Activated CD8-positive, alpha-beta memory T cell treated with anti-CD3 and anti-CD28 coated beads for 36 hours (primary cell): ENCODE measurements around the gene TMEM8B. TPM values are rescaled to one million over a fixed set of nuclear protein-coding genes. Genes with fewer than 3 reads are reported as not detected.

Experiments used
- CTCF ChIA-PET: fragments of 350-600 bp; sonication (Branson Sonifier 250); formaldehyde crosslinking; loops from one replicate; lab custom pipeline; 2021; ENCODE audit warnings: antibody characterized with exemption; lab: Charles Lee
- POLR2A ChIA-PET: fragments of 350-600 bp; sonication (Branson Sonifier 250); formaldehyde crosslinking; loops from one replicate; lab custom pipeline; 2021; ENCODE audit warnings: antibody characterized with exemption; lab: Charles Lee
- total RNA-seq, 2 experiments: library from RNA; stranded (reverse); gene quantifications; one replicate each; pipeline ENCODE4 v1.2.3, GENCODE V29; 2021

TMEM8B gene
- total RNA-seq, 2 experiments from 2014 or later: 2.2 to 2.4 TPM

DNA sequence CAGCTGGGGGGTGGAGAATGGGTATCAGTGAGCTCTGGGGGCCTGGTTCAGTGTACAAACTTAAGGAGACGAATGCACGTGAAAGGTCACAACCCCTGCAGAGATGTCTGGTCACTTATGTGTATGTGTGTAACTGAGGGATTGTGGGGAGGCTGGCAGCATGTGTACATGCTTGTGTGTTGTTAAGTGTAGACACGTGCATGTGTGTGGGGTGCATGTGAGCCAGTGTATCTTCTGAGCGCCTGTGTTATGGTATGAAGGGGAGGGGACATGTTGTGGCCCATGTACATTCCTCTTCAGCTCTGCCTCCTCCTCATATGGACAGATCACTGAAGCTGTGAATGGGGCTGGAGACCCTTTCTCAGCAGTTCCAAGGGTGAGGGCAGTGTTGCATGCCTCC, 2.0 kb downstream of the TMEM8B start:
- ChIA-PET CTCF (interaction anchor here (1.5 kb wide), 1 partner anchor 14 kb away, joined by 3 read pairs; no protein-coding TSS in a partner anchor), POLR2A (no interaction called here)

DNA sequence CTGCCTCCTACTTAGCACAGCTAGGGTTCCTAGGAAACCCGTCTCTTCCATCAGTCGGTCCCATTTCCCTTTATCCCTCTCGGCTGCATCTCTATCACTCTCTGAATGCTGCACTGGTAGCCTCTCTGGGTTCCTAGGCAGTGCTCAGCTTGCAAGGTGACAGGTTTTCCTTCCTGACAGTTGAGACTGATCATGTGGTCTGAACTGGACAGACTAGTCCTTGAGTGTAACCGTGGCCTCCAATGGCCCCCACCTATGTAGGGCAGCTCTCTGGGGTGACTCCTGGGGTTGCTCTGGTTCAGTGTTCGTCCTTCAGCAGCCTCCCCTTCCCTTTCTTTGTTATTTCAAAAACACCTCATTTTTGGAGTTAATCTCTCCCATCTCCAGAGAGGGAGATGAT, 3.8 kb downstream of the TMEM8B start:
- ChIA-PET POLR2A (no interaction called here), CTCF (interaction anchor here (1.0 kb wide), 1 partner anchor 42 kb away, joined by 3 read pairs; no protein-coding TSS in a partner anchor)

DNA sequence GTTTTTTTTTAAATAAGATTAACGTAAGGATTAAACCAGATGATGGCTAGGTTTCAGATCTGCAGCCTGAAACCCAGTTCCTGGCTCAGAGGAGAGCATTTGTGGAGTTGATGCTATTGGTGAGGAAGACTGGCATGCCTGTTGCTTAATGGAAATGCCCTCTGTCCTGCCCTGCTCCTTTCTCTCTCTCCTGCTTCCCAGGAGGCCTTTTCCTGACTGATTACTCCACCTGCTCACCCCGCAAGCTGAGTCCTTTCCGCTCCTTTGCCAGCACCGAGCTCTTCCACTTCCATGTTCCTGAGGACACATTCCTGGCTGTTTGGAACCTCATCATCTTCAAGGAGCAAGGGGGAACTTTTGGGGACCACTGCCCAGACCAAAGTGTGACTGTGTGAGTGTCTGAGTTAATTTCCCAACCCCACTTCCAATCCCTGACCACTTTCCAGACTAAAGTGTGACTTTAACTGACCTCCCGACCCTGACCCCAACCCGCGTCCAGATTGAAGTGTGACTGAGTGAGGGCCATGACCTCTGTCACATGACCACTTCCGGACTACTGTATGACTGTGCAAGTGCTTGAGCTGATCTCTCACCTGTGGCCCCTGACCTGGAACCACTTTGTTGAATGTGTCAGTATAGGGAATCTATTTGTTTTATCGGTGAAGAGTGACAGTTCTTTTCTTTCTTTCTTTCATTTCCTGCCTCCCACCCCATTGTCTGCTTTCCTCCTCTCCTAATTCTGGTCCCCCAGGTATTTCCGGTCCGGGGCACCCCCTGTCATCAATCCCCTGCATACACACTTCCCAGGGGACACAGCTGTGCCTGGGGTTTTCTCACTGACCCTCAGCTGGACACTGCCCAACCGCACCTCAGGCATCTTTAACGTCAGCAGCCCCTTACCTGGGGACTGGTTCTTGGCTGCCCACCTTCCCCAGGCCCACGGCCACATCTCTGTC, 5.5 kb downstream of the TMEM8B start:
- ChIA-PET CTCF (interaction anchor here (1.1 kb wide), 1 partner anchor 48 kb away, joined by 4 read pairs; no protein-coding TSS in a partner anchor), POLR2A (no interaction called here)

DNA sequence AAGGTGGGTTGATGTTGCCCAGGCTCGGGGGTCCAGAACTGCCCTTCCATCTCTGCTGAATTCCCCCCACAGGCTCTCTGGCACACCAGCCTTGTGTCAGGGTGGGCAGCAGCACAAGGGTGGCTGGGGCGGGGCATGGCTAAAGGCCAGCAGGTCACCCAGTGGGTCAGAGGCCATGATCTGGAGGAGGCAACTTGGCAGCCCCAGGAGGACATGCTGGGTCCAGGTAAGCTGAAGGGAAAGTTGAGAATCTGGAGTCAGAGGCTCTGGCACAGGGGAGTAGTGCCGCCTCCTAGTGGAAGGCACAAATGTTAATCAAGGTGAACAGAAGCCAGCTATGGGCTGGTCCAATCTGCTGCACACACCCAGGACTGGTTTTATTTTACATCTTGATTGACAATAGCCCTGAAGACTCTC, 6.2 kb downstream of the TMEM8B start:
- ChIA-PET CTCF (interaction anchor here (1.0 to 1.1 kb wide), 2 partner anchors 45 to 47 kb away, joined by 3 to 4 read pairs; no protein-coding TSS in a partner anchor), POLR2A (no interaction called here)

DNA sequence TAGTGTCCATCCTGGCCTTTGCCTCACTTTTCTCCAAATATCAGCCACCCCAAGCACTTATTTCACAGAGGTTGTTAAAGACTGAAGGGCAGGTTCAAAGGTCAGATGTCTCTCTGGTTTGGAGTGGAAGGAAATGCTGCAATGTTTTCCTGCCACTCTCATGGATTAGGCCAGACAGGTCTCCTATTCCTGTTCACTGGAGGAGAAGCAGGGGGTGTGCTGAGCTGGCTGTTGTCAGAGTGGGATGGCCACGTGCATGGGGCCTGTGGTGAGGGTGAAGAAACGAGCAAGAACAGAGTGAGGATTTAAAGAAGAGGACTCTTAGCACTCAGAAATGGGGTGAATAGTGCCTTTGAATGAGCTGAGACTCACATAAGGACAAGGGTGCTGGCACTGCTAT, 6.7 kb downstream of the TMEM8B start:
- POLR2A ChIA-PET: no interaction called here
- CTCF ChIA-PET: interaction anchor here (1.0 to 1.1 kb wide), 2 partner anchors 45 to 47 kb away, joined by 3 to 4 read pairs; no protein-coding TSS in a partner anchor

DNA sequence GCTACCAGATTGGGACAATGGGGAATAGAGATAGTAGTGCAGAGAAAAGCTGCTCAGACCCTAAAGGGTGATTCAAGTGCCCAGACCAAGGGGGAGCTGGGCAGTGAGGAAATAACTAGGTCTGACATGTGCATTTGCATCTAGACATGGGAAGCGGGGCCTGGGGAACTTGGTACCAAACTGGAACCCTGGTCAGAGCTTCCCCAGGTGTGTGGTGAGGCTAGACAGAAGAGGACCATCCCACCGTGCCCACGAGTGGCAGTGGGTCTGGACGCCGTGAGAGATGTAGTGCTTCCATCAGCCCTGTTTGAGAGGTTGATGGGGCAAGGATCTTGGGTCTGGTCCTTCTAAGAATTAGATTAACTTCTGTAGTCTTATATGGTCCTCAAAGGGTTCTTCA, 7.6 kb downstream of the TMEM8B start:
- ChIA-PET CTCF (no interaction called here), POLR2A (no interaction called here)

DNA sequence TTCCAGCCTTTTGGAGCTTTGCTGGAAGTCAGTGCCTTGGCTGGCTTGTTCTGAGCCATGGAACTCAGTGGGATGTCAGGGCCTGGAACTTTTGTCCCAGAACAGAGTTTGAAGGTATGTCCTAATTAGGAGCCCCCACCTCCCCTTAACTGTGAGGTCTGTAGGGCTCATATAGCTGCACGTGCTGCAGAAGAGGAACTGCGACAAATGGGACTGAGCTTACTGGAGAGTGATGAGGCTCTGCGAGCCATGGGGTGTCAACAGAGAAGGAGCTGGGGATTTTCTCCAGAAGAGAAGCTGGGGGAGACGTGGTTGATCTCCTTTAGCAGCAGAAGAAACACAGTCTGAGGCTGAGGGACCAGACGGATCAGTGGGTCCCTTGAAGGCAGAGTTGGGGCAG, 10.9 kb downstream of the TMEM8B start:
- POLR2A ChIA-PET: no interaction called here
- CTCF ChIA-PET: no interaction called here

DNA sequence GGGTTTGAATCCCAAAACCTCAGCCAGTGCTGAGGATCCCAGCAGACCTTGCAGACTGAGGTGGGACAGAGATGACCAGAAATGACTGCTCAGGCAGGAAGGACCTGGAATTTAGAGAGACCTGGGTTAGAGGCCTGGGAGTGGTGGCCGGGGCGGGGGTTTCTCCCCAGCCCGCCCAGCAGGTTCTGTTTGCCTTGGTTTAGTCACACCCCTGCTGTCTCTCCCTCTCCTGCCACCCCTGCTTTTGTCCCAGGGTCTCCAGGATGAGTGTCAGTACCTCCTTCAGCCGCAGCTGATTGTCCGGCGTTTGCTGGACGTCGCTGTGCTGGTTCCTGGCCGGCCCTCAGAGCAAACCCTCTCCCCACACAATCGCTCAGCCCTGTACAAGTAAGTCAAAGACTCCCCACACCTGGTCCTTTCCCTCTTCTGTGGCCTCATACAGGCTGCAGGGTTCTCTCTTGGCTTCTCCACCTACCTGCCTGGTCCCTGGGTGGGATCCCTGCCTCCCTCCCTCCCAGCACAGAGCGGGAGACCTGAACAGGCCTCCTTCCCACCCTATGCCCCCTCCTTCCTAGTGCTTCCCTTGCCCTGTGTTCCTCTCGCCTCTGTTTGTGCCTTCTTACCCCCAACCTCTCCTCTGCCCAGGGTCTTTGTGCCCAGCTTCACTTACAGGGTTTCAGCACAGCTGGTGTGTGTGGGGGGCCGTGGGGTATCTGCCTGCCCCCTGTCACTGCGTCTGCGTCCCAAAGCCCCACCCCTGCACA, 12.0 kb downstream of the TMEM8B start:
- ChIA-PET CTCF (interaction anchor here (0.8 kb wide), 1 partner anchor 52 kb away, joined by 3 read pairs; no protein-coding TSS in a partner anchor), POLR2A (interaction anchor here (0.6 kb wide), 1 partner anchor 160 kb away, joined by 4 read pairs; no protein-coding TSS in a partner anchor)

DNA sequence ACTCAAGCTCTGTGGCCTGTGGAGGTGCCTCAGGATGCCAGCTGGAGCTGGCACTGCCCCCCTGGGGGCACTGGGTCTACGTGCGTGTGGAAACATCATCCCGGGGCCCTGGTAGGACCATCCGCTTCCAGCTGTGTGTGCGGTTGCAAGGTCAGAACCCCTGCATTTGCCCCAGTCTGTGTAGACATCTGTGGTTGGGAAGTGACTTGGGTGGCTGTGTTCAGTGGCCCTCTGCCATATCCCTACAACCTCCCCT, 12.5 kb downstream of the TMEM8B start:
- CTCF ChIA-PET: interaction anchor here (0.6 to 1.1 kb wide), 3 partner anchors 15 to 53 kb away, joined by 3 to 4 read pairs (median 3); no protein-coding TSS in a partner anchor
- POLR2A ChIA-PET: interaction anchor here (0.6 kb wide), 1 partner anchor 161 kb away, joined by 4 read pairs; no protein-coding TSS in a partner anchor

DNA sequence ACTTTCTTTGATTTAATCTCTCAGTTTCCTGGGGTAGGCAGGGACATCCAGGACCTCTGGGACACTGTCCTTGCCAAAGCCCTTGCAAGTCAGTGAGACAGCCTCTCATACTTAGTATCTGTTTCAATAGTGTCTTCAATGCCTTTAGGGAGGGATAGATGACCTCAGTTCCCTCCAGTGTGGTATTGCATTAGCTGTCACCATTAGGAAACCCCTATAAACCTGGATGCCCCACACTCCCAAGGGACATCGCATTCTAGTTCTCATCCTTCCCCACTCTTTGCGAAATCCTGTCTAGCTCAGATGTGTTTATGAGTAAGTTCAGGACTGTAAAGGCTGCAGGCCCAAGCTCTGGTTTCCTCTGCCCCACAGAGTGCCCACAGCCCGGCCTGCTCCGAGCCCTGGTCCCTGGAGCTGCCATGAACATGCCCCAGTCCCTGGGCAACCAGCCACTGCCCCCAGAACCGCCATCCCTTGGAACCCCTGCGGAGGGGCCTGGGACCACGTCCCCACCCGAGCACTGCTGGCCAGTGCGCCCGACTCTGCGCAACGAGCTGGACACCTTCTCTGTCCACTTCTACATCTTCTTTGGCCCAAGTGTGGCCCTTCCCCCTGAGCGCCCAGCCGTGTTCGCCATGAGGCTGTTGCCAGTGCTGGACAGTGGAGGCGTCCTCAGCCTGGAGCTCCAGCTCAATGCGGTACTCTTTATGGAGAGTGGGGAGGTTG, 13.2 kb downstream of the TMEM8B start:
- CTCF ChIA-PET: interaction anchor here (0.6 to 1.1 kb wide), 2 partner anchors 16 to 40 kb away, joined by 3 to 4 read pairs; no protein-coding TSS in a partner anchor
- POLR2A ChIA-PET: interaction anchor here (0.6 kb wide), 1 partner anchor 162 kb away, joined by 4 read pairs; no protein-coding TSS in a partner anchor

DNA sequence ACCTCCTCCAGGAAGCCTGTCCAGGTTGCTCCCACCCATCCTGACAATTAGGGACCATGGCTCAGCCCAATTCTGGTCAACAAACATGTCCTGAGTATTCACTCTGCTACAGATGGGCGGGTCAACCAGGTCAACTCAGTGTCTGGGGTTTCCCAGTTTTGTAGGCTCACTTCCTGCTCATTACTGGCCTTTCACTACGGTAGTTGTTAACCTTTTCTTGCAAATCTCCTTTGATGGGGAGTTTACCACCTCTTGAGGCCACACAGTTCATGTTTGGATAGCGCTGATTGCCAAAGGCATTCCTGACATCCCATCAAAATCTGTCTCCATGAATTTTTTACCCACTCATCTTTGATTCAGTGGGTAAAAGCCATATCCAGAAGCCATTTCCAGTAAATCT, 13.8 kb downstream of the TMEM8B start:
- CTCF ChIA-PET: interaction anchor here (1.1 kb wide), 1 partner anchor 39 kb away, joined by 4 read pairs; no protein-coding TSS in a partner anchor

DNA sequence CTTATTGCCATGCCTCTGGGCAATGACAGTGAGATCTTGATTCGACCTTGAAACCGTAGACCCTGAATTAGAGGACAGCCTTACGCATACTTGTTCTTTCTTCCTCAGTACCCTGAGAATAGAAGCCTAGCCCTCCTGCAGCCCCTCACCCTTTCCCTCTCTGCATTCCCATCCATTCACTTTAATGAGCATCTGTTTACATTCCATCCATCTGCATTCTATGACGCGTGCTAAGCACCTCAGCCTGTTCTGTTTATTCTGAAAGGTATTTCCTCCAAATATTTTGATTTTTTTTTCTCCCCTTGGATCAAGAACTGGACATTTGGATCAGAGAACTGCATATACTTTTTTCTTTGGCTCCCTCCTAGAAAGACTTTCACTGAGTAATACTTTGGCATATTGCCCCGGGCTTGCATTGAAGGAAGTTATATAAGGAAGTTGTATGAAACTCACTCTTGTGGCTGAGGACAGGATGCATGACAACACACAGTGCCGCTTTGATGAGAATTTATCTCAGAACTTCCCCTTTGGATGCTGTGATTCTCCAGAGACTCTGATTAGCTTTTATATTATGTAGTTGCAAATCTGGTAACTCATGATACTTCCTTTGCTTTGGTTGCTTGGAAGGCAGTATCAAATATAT, 15.7 kb downstream of the TMEM8B start:
- ChIA-PET CTCF (interaction anchor here (0.9 to 1.2 kb wide), 3 partner anchors 14 to 38 kb away, joined by 3 to 4 read pairs (median 3); no protein-coding TSS in a partner anchor), POLR2A (no interaction called here)

More for the DNA sequence above, 13.8 kb downstream of the TMEM8B start:
- POLR2A ChIA-PET: no interaction called here

DNA sequence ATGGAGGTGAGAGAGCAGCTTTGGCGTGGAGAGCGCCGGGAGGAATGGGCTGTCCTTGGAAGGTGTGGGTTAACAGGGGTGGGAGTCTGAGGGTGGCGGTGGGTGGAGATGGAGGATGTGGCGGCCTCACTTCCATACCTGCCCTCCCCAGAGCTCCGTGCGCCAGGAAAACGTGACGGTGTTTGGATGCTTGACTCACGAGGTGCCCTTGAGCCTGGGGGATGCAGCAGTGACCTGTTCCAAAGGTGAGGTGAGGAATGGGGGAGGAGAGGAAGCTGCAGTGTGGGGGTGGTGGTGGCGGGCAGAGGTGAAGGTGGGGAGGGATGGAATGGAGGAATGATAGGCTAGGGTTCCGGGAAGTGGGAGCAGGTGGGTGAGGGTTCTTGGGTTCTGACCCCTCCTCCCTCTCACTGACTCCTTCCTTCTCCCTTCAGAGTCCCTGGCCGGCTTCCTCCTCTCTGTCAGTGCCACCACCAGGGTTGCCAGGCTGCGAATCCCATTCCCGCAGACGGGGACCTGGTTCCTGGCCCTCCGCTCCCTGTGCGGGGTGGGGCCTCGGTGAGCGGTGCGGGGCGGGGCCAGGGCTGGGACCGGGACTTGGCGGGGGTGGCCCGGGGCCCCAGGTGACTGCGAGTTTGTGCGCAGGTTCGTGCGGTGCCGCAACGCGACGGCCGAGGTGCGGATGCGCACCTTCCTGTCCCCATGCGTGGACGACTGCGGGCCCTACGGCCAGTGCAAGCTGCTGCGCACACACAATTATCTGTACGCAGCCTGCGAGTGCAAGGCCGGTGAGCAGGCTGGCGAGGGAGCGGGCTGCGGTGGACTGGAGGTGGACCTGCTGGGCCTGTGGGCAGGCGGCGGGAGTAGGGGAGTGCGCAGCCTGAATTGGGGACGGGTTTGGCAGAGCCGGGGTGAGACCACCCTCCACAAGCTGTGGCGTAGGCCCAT, 17.1 kb downstream of the TMEM8B start:
- POLR2A ChIA-PET: no interaction called here
- CTCF ChIA-PET: interaction anchor here (0.9 to 1.1 kb wide), 3 partner anchors 11 to 36 kb away, joined by 3 to 4 read pairs (median 3); no protein-coding TSS in a partner anchor

DNA sequence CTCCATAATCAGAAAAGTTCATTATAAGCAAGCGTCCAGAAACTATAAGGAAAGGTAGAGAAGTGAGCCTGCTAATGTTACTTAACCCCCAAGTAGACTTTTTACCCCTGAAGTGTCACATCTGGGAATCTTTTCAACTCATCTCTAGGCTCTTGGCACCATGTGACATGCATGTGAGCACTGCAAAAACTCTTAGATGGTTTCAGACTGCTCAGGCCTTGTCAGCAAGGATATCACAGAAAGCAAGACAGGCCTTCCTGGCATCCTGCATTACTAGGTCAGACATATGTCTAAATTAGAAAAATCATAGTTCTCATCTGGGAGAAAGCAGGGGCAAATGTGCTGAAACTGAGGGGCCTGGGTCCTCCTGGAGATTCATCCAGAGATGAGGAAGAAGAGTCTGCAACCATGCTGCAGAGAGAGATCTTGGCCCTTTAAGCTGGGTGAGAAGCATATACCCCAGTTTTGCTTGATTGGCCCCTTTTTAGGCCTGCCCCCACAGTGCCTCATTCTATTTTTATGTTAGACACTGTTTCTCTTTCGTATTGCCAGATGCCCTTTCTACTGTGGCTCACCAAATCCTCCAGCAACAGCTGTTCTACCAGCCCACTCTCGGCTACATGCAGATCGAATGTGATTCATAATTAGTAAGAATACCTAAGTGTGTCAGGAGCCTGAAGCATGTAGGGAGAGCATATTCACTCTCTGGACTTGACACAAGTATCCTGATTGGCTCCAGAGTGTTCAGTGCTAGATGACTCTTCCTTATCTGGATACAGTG, 19.0 kb downstream of the TMEM8B start:
- ChIA-PET CTCF (interaction anchor here (1.3 kb wide), 1 partner anchor 11 kb away, joined by 3 read pairs; no protein-coding TSS in a partner anchor), POLR2A (no interaction called here)

DNA sequence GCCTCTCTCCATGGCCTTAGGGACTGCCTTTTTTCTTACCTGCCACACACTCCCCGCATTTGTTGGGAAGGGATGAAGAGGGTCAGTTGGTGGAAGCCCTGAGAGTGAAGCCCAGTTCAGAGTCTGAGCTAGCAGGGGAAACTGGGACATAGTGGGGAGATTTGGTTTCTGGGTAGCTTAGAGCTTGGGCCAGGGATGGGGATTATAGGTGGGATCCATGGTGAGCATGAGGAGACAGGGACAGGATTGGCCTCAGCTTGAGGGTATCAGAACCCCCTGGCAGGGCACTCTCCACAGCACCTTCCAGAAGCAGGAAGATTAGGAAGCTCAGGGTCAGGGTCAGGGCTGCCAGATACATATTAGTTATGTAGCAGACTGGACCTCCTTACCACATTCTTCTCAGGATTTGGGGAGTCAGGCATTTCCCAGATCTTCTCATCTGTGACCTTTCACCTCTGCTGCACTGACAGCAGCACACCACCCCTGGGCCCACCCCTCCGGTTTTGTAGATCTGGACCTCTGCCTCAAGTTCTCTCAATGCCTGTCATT, 23.3 kb downstream of the TMEM8B start:
- ChIA-PET POLR2A (no interaction called here), CTCF (interaction anchor here (1.0 kb wide), 1 partner anchor 28 kb away, joined by 3 read pairs; no protein-coding TSS in a partner anchor)
